Osteoblast (primary cell): ENCODE data around the gene SLC41A2. TPM values are rescaled to one million over a fixed set of nuclear protein-coding genes. Genes with fewer than 3 reads are reported as not detected.

Experiments
- DNase-seq: peaks from one replicate; pipeline ENCODE4 v3.0.0; 2011; ENCODE audit warnings: low spot score, mixed read lengths; ENCODE audit not compliant: insufficient read length; ENCODE audit errors: missing footprints
- H2AFZ ChIP-seq: 2 replicates; pipeline ENCODE4 v1.6.0; 2011; ENCODE audit warnings: mild to moderate bottlenecking, low read length
- H3K27ac ChIP-seq: 2 replicates; pipeline ENCODE4 v1.5.1; 2011; ENCODE audit warnings: mild to moderate bottlenecking, low read depth, low read length, moderate library complexity
- H3K27me3 ChIP-seq: 2 replicates; pipeline ENCODE4 v1.6.0; 2012; ENCODE audit warnings: mild to moderate bottlenecking, control low read depth, inconsistent platforms, low read length, moderate library complexity; ENCODE audit not compliant: insufficient read depth
- H3K36me3 ChIP-seq: 2 replicates; pipeline ENCODE4 v1.5.1; 2011; ENCODE audit warnings: mild to moderate bottlenecking, low read length, control low read depth, moderate library complexity; ENCODE audit not compliant: insufficient read depth
- H3K4me1 ChIP-seq: 2 replicates; pipeline ENCODE4 v1.5.1; 2011; ENCODE audit warnings: mild to moderate bottlenecking, low read length, control low read depth, moderate library complexity; ENCODE audit not compliant: insufficient read depth
- H3K4me2 ChIP-seq: 2 replicates; pipeline ENCODE4 v1.6.0; 2011; ENCODE audit warnings: mild to moderate bottlenecking, low read length; ENCODE audit not compliant: insufficient read depth
- H3K4me3 ChIP-seq: fragments of 200-600 bp; sonication (generic); 3 replicates; pipeline ENCODE4 v1.5.1; 2012; ENCODE audit warnings: mild to moderate bottlenecking, low read length, inconsistent platforms; ENCODE audit not compliant: insufficient read depth
- H3K79me2 ChIP-seq: 2 replicates; pipeline ENCODE4 v1.6.0; 2012; ENCODE audit warnings: mild to moderate bottlenecking, low read length, control low read depth, inconsistent platforms; ENCODE audit not compliant: insufficient read depth
- H3K9me3 ChIP-seq: 2 replicates; pipeline ENCODE4 v1.5.1; 2011; ENCODE audit warnings: low read depth, low read length, control low read depth
- H4K20me1 ChIP-seq: 2 replicates; pipeline ENCODE4 v1.6.0; 2012; ENCODE audit warnings: mild to moderate bottlenecking, low read length, control low read depth; ENCODE audit not compliant: insufficient read depth
- total RNA-seq: library from RNA; depleted of rRNA; stranded (reverse); fragments of >200 nt; gene quantifications from 2 replicates; pipeline ENCODE4 v1.2.3, GENCODE V29; 2012
- TF ChIP-seq, protein P1 (sequence below): IDR thresholded peaks from 2 replicates; pipeline ENCODE4 v1.5.1; 2011; ENCODE audit warnings: mild to moderate bottlenecking, low read depth, low read length, moderate library complexity; ENCODE audit errors: extremely low read depth

SLC41A2 gene, protein sequence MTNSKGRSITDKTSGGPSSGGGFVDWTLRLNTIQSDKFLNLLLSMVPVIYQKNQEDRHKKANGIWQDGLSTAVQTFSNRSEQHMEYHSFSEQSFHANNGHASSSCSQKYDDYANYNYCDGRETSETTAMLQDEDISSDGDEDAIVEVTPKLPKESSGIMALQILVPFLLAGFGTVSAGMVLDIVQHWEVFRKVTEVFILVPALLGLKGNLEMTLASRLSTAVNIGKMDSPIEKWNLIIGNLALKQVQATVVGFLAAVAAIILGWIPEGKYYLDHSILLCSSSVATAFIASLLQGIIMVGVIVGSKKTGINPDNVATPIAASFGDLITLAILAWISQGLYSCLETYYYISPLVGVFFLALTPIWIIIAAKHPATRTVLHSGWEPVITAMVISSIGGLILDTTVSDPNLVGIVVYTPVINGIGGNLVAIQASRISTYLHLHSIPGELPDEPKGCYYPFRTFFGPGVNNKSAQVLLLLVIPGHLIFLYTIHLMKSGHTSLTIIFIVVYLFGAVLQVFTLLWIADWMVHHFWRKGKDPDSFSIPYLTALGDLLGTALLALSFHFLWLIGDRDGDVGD
- 36.5 and 36.6 TPM in 2 replicates for total RNA-seq

DNA sequence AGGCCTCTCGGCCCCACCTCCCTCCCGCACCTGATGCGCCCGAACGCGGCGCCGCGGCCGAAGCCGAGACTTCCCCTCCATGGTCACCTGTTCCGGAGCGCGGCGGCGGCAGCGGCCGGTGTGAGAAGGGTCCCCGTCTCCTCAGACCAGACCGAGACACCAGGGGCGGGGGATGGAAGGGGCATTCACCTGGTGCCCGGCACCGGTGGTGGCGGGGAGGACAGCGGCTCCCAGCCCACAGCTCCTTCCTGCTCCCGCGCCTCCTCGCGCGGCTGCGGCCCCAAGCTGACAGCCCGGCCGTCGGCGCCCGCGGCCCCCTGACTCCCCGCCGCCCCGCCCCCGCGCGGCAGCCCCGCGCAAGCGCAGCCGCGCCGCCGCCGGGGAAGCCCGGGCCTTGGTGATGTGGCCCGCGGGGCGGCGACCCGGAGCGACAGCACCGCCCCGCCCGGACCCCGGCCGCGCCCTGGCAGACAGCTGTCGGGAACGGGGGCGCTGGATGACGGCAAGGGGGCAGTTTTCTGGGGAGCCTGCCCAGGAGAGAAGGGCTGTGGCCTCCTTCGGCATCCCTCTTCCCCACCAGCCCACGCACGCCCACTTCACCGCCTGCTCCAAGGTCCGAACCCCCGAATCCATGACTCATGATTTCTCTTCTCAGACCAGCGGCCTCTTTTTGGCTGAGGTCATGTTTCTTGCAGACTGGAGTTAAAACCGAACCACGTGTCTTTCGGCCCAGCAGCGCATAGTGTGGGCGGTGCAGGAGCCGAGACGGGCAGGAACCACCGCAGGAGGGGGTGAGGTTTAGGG lies at the start of gene SLC41A2:
Gene SLC41A2, minus strand, starts transcription at position 290 of the 804 bp plus-strand sequence. CDS start 29,763 bp downstream, outside the sequence.
- H3K4me3 ChIP-seq, result peak within 1 kb of the TSS; percentile 89
- H3K27ac ChIP-seq, result peak within 1 kb of the TSS; percentile 62
- DNase-seq, result peak; percentile 98
- H3K79me2 ChIP-seq, result no peaks in the 10 kb centered on the region
- peak within 1 kb of the TSS; percentile 93 for H2AFZ ChIP-seq
- peak within 1 kb of the TSS; percentile 93 for H3K4me2 ChIP-seq
- peaks cover 28% of the 10 kb centered on the region for H3K4me1 ChIP-seq
- H3K36me3 ChIP-seq, result no peaks in the 10 kb centered on the region
- H3K9me3 ChIP-seq, result no peaks in the 10 kb centered on the region
- TF ChIP-seq, protein P1, sequence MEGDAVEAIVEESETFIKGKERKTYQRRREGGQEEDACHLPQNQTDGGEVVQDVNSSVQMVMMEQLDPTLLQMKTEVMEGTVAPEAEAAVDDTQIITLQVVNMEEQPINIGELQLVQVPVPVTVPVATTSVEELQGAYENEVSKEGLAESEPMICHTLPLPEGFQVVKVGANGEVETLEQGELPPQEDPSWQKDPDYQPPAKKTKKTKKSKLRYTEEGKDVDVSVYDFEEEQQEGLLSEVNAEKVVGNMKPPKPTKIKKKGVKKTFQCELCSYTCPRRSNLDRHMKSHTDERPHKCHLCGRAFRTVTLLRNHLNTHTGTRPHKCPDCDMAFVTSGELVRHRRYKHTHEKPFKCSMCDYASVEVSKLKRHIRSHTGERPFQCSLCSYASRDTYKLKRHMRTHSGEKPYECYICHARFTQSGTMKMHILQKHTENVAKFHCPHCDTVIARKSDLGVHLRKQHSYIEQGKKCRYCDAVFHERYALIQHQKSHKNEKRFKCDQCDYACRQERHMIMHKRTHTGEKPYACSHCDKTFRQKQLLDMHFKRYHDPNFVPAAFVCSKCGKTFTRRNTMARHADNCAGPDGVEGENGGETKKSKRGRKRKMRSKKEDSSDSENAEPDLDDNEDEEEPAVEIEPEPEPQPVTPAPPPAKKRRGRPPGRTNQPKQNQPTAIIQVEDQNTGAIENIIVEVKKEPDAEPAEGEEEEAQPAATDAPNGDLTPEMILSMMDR, result no peak
- peaks cover 13% of the 10 kb centered on the region for H4K20me1 ChIP-seq
- H3K27me3 ChIP-seq, result peaks cover 2% of the 10 kb centered on the region

DNA sequence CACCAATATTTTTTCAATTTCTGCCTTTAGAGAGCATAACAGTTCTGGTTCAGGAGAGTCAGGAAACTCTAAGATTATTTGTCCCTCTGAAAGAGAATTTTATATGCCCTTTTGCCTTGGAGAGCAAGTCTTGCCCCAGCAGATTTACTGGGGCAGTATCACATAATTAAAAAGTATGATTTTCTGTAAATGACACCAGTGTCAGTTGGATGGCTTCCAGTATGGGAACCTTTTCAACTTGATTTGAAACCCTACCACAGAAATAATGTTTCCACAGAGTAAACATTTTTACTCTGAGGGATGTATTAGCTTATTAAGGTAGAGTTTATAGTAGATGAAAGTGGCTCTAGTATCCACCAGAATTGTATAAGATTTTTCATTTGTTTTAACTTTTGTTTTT lies 43.4 kb upstream of the SLC41A2 start:
- Histone ChIP-seq H3K27ac (no peak overlapping the region), H3K4me2 (no peak overlapping the region), H3K36me3 (peaks cover 2% of the 10 kb centered on the region), H3K27me3 (no peaks in the 10 kb centered on the region), H2AFZ (no peak overlapping the region), H3K4me3 (no peak overlapping the region), H3K9me3 (no peaks in the 10 kb centered on the region), H4K20me1 (peaks cover 3% of the 10 kb centered on the region), H3K79me2 (no peaks in the 10 kb centered on the region), H3K4me1 (no peaks in the 10 kb centered on the region)
- no peak for DNase-seq
- TF ChIP-seq, protein P1, result no peak

DNA sequence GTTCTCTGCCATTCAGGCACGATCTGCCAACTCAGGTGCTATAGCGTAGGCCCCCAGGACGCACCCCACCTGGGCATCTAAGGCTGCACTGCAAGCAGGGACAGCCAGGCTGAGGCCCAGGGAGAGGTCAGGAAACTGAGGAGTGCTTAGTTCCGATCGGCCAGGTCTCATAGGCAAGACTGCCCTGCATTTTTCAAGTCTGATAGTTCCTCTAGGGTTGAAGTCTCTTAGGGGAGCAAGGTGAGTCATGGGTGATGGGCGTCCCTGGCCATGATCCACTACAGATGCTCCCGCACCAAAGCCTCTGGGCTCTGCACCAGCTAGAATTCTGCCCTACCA lies 41.2 kb upstream of the SLC41A2 start:
- H3K4me2 ChIP-seq, result no peak overlapping the region
- H3K27me3 ChIP-seq, result no peaks in the 10 kb centered on the region
- H4K20me1 ChIP-seq, result peaks cover 3% of the 10 kb centered on the region
- H3K4me3 ChIP-seq, result no peak overlapping the region
- no peaks in the 10 kb centered on the region for H3K79me2 ChIP-seq
- TF ChIP-seq, protein P1, result no peak
- peaks cover 12% of the 10 kb centered on the region for H3K36me3 ChIP-seq
- no peaks in the 10 kb centered on the region for H3K4me1 ChIP-seq
- H2AFZ ChIP-seq, result no peak overlapping the region
- no peak for DNase-seq
- no peak overlapping the region for H3K27ac ChIP-seq
- H3K9me3 ChIP-seq, result no peaks in the 10 kb centered on the region
